GM18867 (cell line): ENCODE measurements around the gene RBM4B.
A peak's percentile ranks its signal among the peaks of the same experiment; 100 is the strongest.

Experiments used
- ATAC-seq: cut with Tn5 transposase; IDR thresholded peaks from one replicate; pipeline ENCODE4 v1.9.1; 2021; ENCODE audit warnings: mild to moderate bottlenecking, moderate library complexity; ENCODE audit not compliant: unreplicated experiment

RBM4B gene

GRCh38 chr11:66616379-66617154 lies 61.1 kb downstream of the RBM4B start, which contains the start of gene RBM14:
TSS of gene RBM14 (plus strand) at chr11:66616630. CDS start at chr11:66616721, 91 bp downstream.
- ATAC-seq, result peak; percentile 90
